NCI-H2029 treated with DMSO at 0.1 percent for 48 hours (cell line): ENCODE measurements around the gene MSH2.
"Not testable (repeated sequence)": the region's sequence is repeated elsewhere in the genome, so short reads cannot be mapped to it uniquely, and the experiment has no call there.

Experiments
- DNase-seq: peaks from one replicate; lab custom pipeline; 2025; lab: John Stamatoyannopoulos, UW

The MSH2 gene

GRCh38 chr2:47407976-47408375, 5.0 kb downstream of the MSH2 start:
- not testable (repeated sequence) for DNase-seq

GRCh38 chr2:47414682-47415458, 11.9 kb downstream of the MSH2 start:
- no peak for DNase-seq

- DNase-seq, result no peak
These were observed 17.3 kb downstream of the MSH2 start for GRCh38 chr2:47420214-47420613.

- DNase-seq, result not testable (repeated sequence)
These were observed 17.7 kb downstream of the MSH2 start for GRCh38 chr2:47420683-47421082.

GRCh38 chr2:47422016-47422415, 19.1 kb downstream of the MSH2 start:
- DNase-seq, result no peak

- DNase-seq, result no peak
These were observed 19.6 kb downstream of the MSH2 start for GRCh38 chr2:47422560-47422959.

GRCh38 chr2:47426786-47427185, 23.8 kb downstream of the MSH2 start:
- no peak for DNase-seq

- no peak for DNase-seq
These were observed 26.8 kb downstream of the MSH2 start for GRCh38 chr2:47429795-47430194.

GRCh38 chr2:47433006-47433405, 30.1 kb downstream of the MSH2 start:
- DNase-seq, result not testable (repeated sequence)

- DNase-seq, result not testable (repeated sequence)
These were observed 30.5 kb downstream of the MSH2 start for GRCh38 chr2:47433445-47433844.

GRCh38 chr2:47437287-47437686, 34.3 kb downstream of the MSH2 start:
- DNase-seq, result no peak

- DNase-seq, result no peak
These were observed 35.1 kb downstream of the MSH2 start for GRCh38 chr2:47438106-47438505.

- no peak for DNase-seq
These were observed 35.8 kb downstream of the MSH2 start for GRCh38 chr2:47438783-47439182.

GRCh38 chr2:47451790-47452189, 48.8 kb downstream of the MSH2 start:
- no peak for DNase-seq

- DNase-seq, result no peak
These were observed 49.8 kb downstream of the MSH2 start for GRCh38 chr2:47452761-47453160.

- DNase-seq, result not testable (repeated sequence)
These were observed 51.9 kb downstream of the MSH2 start for GRCh38 chr2:47454818-47455217.

GRCh38 chr2:47455411-47455810, 52.5 kb downstream of the MSH2 start:
- no peak for DNase-seq

- no peak for DNase-seq
These were observed 53.9 kb downstream of the MSH2 start for GRCh38 chr2:47456851-47457250.

GRCh38 chr2:47457268-47457667, 54.3 kb downstream of the MSH2 start:
- no peak for DNase-seq

GRCh38 chr2:47459021-47459420, 56.1 kb downstream of the MSH2 start:
- no peak for DNase-seq

GRCh38 chr2:47460766-47461165, 57.8 kb downstream of the MSH2 start:
- no peak for DNase-seq

GRCh38 chr2:47471429-47472116, 68.6 kb downstream of the MSH2 start:
- DNase-seq, result no peak

GRCh38 chr2:47479863-47480262, 76.9 kb downstream of the MSH2 start:
- no peak for DNase-seq

- DNase-seq, result no peak
These were observed 80.2 kb downstream of the MSH2 start for GRCh38 chr2:47483191-47483590.
